NCI-H2171 (cell line): Measurements from ENCODE around the gene TAC3.
"Not testable (repeated sequence)": the region's sequence is repeated elsewhere in the genome, so short reads cannot be mapped to it uniquely, and the experiment has no call there.

Experiments used
- DNase-seq: peaks from one replicate; lab custom pipeline; 2025; lab: John Stamatoyannopoulos, UW

TAC3 gene

GRCh38 chr12:56982578-56983236 lies 33.6 kb downstream of the TAC3 start:
- not testable (repeated sequence) for DNase-seq

GRCh38 chr12:56980941-56981530 lies 35.3 kb downstream of the TAC3 start:
- DNase-seq = no peak

GRCh38 chr12:56980268-56980667 lies 36.1 kb downstream of the TAC3 start:
- no peak for DNase-seq

- DNase-seq = no peak
Observed at GRCh38 chr12:56979628-56980027, 36.7 kb downstream of the TAC3 start.

GRCh38 chr12:56978397-56979138 lies 37.8 kb downstream of the TAC3 start:
- DNase-seq = no peak

GRCh38 chr12:56977361-56977760 lies 39.0 kb downstream of the TAC3 start:
- not testable (repeated sequence) for DNase-seq

- DNase-seq = not testable (repeated sequence)
Observed at GRCh38 chr12:56974224-56974623, 42.1 kb downstream of the TAC3 start.

GRCh38 chr12:56968910-56969309 lies 47.4 kb downstream of the TAC3 start:
- DNase-seq = not testable (repeated sequence)

- not testable (repeated sequence) for DNase-seq
Observed at GRCh38 chr12:56965997-56966642, 50.2 kb downstream of the TAC3 start.

GRCh38 chr12:56965124-56965523 lies 51.2 kb downstream of the TAC3 start:
- not testable (repeated sequence) for DNase-seq

GRCh38 chr12:56963557-56963956 lies 52.8 kb downstream of the TAC3 start:
- not testable (repeated sequence) for DNase-seq

GRCh38 chr12:56962247-56962646 lies 54.1 kb downstream of the TAC3 start:
- not testable (repeated sequence) for DNase-seq
